Measurements from ENCODE around the gene QSER1.
A peak's percentile ranks its signal among the peaks of the same experiment; 100 is the strongest.

The QSER1 gene

DNA sequence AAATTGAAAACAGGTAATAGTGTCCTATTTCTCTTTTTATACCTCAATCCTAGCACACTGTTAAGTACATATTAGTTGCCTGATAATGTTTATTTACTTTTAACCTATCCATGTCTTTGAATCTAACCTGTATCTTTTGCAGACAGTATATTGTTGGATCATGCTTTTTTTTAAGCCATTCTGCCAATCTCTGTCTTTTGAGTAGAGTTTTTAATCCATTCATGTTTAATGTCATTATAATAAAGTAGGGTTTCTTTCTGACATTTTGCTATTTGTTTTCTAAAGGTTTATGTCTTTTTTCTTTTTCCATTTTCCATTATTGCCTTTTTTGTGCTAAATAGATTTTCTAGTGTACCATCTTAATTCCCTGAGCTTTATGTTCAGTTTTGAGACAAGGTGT, 99.3 kb downstream of the QSER1 start:
- no peak for TF ChIP-seq JUND (IDR thresholded peaks at IDR 0.05; ENCODE audit: low read depth)
- DNase-seq (ENCODE audit: low read depth in 1 of 2, low spot score in 1 of 2): no peak
- in situ Hi-C loops (cut with HindIII; ENCODE audit: low pct_unique_long_range_greater_than_20kb, low sequenced_read_pairs): no loop called here

DNA sequence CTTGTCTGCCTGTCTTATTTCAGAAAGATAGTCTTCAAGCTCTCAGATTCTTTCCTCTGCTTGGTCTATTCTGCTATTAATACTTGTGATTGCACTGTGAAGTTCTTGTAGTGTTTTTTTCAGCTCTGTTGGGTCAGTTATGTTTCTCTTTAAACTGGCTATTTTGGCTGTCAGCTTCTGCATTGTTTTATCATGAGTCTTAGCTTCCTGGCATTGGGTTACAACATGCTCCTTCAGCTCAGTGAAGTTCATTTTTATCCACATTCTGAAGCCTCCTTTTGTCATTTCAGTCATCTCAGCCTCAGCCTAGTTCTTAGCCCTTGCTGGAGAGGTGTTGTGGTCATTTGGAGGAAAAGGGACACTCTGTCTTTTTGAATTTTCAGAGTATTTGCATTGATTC, 107.6 kb downstream of the QSER1 start:
- no peak for TF ChIP-seq JUND (IDR thresholded peaks at IDR 0.05; ENCODE audit: low read depth)
- in situ Hi-C loops (cut with HindIII; ENCODE audit: low pct_unique_long_range_greater_than_20kb, low sequenced_read_pairs): no loop called here
- DNase-seq (ENCODE audit: low read depth in 1 of 2, low spot score in 1 of 2): no peak

DNA sequence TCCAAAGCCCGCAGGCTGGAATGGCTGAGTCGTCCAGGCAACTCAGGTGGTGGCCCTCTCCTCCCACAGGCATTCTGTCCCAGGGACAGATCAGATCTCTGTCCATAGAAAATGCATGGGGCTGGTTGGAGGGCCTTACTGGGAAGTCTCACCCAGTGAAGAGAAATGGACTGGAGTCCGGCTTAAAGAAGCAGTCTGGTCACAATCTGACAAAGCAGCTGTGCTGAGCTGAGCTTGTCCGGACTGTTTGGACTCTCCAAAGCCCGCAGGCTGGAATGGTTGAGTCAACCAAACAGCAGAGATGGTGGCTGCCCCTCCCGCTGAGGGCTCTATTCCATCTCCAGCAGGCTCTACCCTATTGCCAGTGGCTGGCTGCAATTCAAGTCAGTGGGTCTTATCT, 108.7 kb downstream of the QSER1 start:
- DNase-seq (ENCODE audit: low read depth in 1 of 2, low spot score in 1 of 2): no peak
- no peak for TF ChIP-seq JUND (IDR thresholded peaks at IDR 0.05; ENCODE audit: low read depth)
- in situ Hi-C loops (cut with HindIII; ENCODE audit: low pct_unique_long_range_greater_than_20kb, low sequenced_read_pairs): no loop called here

GRCh38 chr11:33001751-33002542, 109.3 kb downstream of the QSER1 start:
- in situ Hi-C loops (cut with HindIII; ENCODE audit: low pct_unique_long_range_greater_than_20kb, low sequenced_read_pairs): no loop called here
- TF ChIP-seq JUND (IDR thresholded peaks at IDR 0.05; ENCODE audit: low read depth): no peak
- DNase-seq (ENCODE audit: low read depth in 1 of 2, low spot score in 1 of 2): no peak

DNA sequence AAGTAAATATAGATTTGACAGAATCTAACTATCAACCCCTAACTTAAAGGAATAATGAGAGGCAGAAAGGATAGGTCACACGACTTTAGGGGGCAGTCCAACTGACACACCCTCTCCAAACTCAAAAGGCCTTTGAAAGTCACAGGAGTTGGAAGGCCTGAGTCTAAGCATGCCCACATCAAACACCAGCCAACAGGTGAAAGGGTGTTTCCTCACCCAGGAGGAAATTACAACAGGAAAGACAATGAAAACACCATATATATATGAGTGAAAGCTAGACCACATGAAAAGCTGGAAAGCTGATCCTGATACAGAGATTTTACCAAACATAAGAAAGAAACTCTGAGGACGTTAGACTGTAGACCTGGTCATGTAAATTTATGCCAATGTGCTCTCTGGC, 112.6 kb downstream of the QSER1 start:
- DNase-seq (ENCODE audit: low read depth in 1 of 2, low spot score in 1 of 2): no peak
- in situ Hi-C loops (cut with HindIII; ENCODE audit: low pct_unique_long_range_greater_than_20kb, low sequenced_read_pairs): no loop called here
- TF ChIP-seq JUND (IDR thresholded peaks at IDR 0.05; ENCODE audit: low read depth): no peak

GRCh38 chr11:33006010-33006409, 113.4 kb downstream of the QSER1 start:
- no peak for TF ChIP-seq JUND (IDR thresholded peaks at IDR 0.05; ENCODE audit: low read depth)
- DNase-seq (ENCODE audit: low read depth in 1 of 2, low spot score in 1 of 2): no peak
- in situ Hi-C loops (cut with HindIII; ENCODE audit: low pct_unique_long_range_greater_than_20kb, low sequenced_read_pairs): no loop called here

DNA sequence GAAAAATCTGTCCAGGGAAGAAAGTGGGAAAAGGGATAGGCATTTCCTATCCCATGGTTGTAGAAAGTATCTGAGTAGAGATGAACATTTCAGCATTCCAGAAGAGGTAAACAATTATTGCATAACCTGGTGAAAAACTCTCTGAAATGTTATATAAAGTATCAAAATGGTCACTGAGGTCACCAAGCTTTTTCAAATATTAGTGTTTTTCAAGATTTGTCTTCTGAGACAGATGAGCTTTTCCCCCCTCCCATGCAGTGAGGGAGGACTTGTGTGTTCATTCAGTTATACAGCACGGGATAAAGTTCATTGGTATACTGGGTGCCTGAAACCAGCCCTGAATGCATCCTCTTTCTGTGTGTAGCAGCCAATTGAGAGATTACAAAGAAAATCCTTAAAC, 121.1 kb downstream of the QSER1 start:
- in situ Hi-C loops (cut with HindIII; ENCODE audit: low pct_unique_long_range_greater_than_20kb, low sequenced_read_pairs): no loop called here
- TF ChIP-seq JUND (IDR thresholded peaks at IDR 0.05; ENCODE audit: low read depth): no peak
- DNase-seq (ENCODE audit: low read depth in 1 of 2, low spot score in 1 of 2): no peak

DNA sequence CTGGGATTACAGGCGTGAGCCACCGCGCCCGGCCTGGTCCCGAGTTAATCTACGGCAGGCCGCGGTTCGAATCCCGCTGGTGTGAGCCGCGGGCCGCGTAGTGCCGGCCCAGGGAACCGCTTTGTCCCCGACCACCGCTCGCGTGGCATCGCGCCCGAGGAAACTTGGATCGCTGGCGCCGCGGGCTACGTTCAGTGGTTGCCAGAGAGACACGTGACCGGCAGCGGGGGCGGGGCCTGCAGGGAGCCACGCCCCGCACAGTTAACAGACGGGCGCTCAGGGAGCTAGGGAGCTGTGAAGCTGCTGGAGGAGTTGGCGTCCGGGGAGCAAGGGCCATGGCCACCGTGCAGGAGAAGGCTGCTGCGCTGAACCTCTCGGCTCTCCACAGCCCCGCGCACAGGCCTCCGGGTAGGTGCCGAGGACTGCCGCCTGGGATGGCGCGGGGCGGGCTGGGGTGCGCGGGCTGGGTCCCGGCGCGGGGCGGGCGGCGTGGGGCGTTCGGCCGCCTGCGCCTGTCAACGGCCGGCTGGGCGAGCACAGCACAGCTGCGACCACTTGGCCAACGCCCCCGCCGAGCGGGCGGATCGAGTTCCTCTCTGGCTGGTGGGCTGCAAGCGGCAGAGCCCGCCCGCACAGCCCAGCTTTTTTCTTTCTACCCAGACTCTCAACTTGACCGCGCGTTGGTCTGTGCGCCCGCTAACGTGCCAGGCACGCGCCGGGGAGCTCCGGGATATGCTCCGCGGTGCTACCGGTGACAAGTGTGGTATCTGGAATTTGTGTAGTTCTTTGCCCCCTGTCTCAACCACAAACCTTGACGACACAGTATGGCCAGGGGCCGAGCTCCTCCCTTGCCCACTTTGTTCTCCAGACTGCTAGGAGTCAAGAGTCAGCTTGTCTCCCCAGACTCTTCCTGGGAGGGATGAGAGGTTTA, 123.3 kb downstream of the QSER1 start, which contains the start of gene DEPDC7:
TSS of gene DEPDC7 (plus strand) at position 258 of the 931 bp plus-strand sequence. CDS start at position 336, 78 bp downstream.
- peak; percentile 73 to 86 for DNase-seq (ENCODE audit: low read depth in 1 of 2, low spot score in 1 of 2)
- TF ChIP-seq JUND (IDR thresholded peaks at IDR 0.05; ENCODE audit: low read depth): no peak

GRCh38 chr11:33016654-33017053, 124.0 kb downstream of the QSER1 start:
- DNase-seq (ENCODE audit: low read depth in 1 of 2, low spot score in 1 of 2): no peak
- in situ Hi-C loops (cut with HindIII; ENCODE audit: low pct_unique_long_range_greater_than_20kb, low sequenced_read_pairs): no loop called here
- no peak for TF ChIP-seq JUND (IDR thresholded peaks at IDR 0.05; ENCODE audit: low read depth)

More for the DNA sequence above, 123.3 kb downstream of the QSER1 start, which contains the start of gene DEPDC7:
- in situ Hi-C loops (cut with HindIII; ENCODE audit: low pct_unique_long_range_greater_than_20kb, low sequenced_read_pairs): no loop called here

DNA sequence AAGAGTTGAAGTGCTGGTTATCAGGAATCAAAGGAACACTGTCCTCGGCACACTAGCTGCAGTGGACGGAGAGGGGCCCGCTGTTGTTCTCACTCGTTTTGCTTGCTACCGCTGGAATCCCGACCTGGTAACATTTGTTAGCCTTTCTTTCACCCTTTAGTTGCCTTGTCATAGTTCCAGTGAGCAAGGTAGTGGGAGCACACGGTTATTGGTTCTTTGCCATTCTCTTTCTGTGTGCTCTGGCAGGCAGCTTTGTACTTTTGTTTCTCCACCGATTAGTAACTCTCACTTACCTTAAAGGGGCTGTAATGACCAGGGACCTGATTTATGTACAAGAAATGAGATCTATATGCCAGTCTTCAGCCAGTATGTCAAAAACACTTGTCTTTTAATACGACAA, 124.9 kb downstream of the QSER1 start:
- TF ChIP-seq JUND (IDR thresholded peaks at IDR 0.05; ENCODE audit: low read depth): no peak
- in situ Hi-C loops (cut with HindIII; ENCODE audit: low pct_unique_long_range_greater_than_20kb, low sequenced_read_pairs): no loop called here
- DNase-seq (ENCODE audit: low read depth in 1 of 2, low spot score in 1 of 2): no peak

GRCh38 chr11:33017965-33018364, 125.4 kb downstream of the QSER1 start:
- DNase-seq (ENCODE audit: low read depth in 1 of 2, low spot score in 1 of 2): no peak
- no peak for TF ChIP-seq JUND (IDR thresholded peaks at IDR 0.05; ENCODE audit: low read depth)
- in situ Hi-C loops (cut with HindIII; ENCODE audit: low pct_unique_long_range_greater_than_20kb, low sequenced_read_pairs): no loop called here

- in situ Hi-C loops (cut with HindIII; ENCODE audit: low pct_unique_long_range_greater_than_20kb, low sequenced_read_pairs): no loop called here
- TF ChIP-seq JUND (IDR thresholded peaks at IDR 0.05; ENCODE audit: low read depth): no peak
Observed at GRCh38 chr11:33018840-33019239, 126.2 kb downstream of the QSER1 start.

GRCh38 chr11:33021501-33021900, 128.9 kb downstream of the QSER1 start:
- TF ChIP-seq JUND (IDR thresholded peaks at IDR 0.05; ENCODE audit: low read depth): no peak
- in situ Hi-C loops (cut with HindIII; ENCODE audit: low pct_unique_long_range_greater_than_20kb, low sequenced_read_pairs): no loop called here
- DNase-seq (ENCODE audit: low read depth in 1 of 2, low spot score in 1 of 2): no peak

More at GRCh38 chr11:33018840-33019239, 126.2 kb downstream of the QSER1 start:
- DNase-seq (ENCODE audit: low read depth in 1 of 2, low spot score in 1 of 2): no peak

Measured in T47D (cell line).